GM18858 (cell line): ENCODE data around the gene ZNF280A.
"Not testable (repeated sequence)": the region's sequence is repeated elsewhere in the genome, so short reads cannot be mapped to it uniquely, and the experiment has no call there.

Source experiments
- ATAC-seq: cut with Tn5 transposase; IDR thresholded peaks from one replicate; pipeline ENCODE4 v1.9.1; 2021; ENCODE audit not compliant: unreplicated experiment

ZNF280A gene

GRCh38 chr22:22474733-22475132 is 45.3 kb downstream of the ZNF280A start:
- no peak for ATAC-seq

- not testable (repeated sequence) for ATAC-seq
Measured at GRCh38 chr22:22471104-22471503, 49.0 kb downstream of the ZNF280A start.

GRCh38 chr22:22469527-22469926 is 50.5 kb downstream of the ZNF280A start:
- ATAC-seq, result no peak

GRCh38 chr22:22468794-22469469 is 51.1 kb downstream of the ZNF280A start:
- not testable (repeated sequence) for ATAC-seq

- ATAC-seq, result no peak
Measured at GRCh38 chr22:22467112-22467511, 53.0 kb downstream of the ZNF280A start.

GRCh38 chr22:22465782-22466181 is 54.3 kb downstream of the ZNF280A start:
- ATAC-seq, result no peak

GRCh38 chr22:22465094-22465602 is 54.9 kb downstream of the ZNF280A start:
- no peak for ATAC-seq

GRCh38 chr22:22464541-22465054 is 55.5 kb downstream of the ZNF280A start:
- no peak for ATAC-seq

GRCh38 chr22:22463855-22464540 is 56.1 kb downstream of the ZNF280A start:
- ATAC-seq, result no peak
